Measurements from ENCODE around the gene PRM1. TPM values are rescaled to one million over a fixed set of nuclear protein-coding genes. Genes with fewer than 3 reads are reported as not detected.

The PRM1 gene
- total and polyA plus RNA-seq, 2 of the 13 experiments (the other 11 are each of a cell fraction or from before 2014, with no cell fraction given) = not detected

GRCh38 chr16:11296706-11297491 lies 15.8 kb upstream of the PRM1 start (continued):
- TF ChIP-seq ZNF598 (CRISPR knock-in tag; IDR thresholded peaks at IDR 0.05; ENCODE audit: borderline replicate concordance) (no peak), PRDM10 (CRISPR knock-in tag; IDR thresholded peaks at IDR 0.05; ENCODE audit: low read depth) (no peak), SRSF4 (IDR thresholded peaks at IDR 0.05; ENCODE audit: low read depth, low read length, poor library complexity, severe bottlenecking) (no peak), AGO1 (IDR thresholded peaks at IDR 0.05; ENCODE audit: low read depth, low read length, poor library complexity, severe bottlenecking) (no peak), YY1 (IDR thresholded peaks at IDR 0.05; ENCODE audit: insufficient read depth, insufficient replicate concordance, low read depth, low read length) (no peak), ZNF761 (CRISPR knock-in tag; conservative IDR thresholded peaks at IDR 0.05) (0 out of 2 replicates have a peak, but pooled peaks have one; percentile 15), ZNF3 (CRISPR knock-in tag; IDR thresholded peaks at IDR 0.05) (no peak), ZNF260 (CRISPR knock-in tag; IDR thresholded peaks at IDR 0.05; ENCODE audit: borderline replicate concordance, low read depth) (no peak), ZNF460 (CRISPR knock-in tag; IDR thresholded peaks at IDR 0.05; ENCODE audit: borderline replicate concordance) (no peak), DZIP1 (CRISPR knock-in tag; IDR thresholded peaks at IDR 0.05) (no peak), ZNF616 (CRISPR knock-in tag; IDR thresholded peaks at IDR 0.05; ENCODE audit: low read depth) (no peak), RNF2 (conservative IDR thresholded peaks at IDR 0.05; ENCODE audit: low read depth) (peak; percentile 28; the same call in 1 of the 2 replicates), SNRNP70 (IDR thresholded peaks at IDR 0.05; ENCODE audit: low read depth, low read length) (no peak), NR2C2 (CRISPR knock-in tag; IDR thresholded peaks at IDR 0.05; ENCODE audit: borderline replicate concordance) (peak; percentile 56; the same call in 1 of the 2 replicates)
- TF ChIP-seq, protein P1, sequence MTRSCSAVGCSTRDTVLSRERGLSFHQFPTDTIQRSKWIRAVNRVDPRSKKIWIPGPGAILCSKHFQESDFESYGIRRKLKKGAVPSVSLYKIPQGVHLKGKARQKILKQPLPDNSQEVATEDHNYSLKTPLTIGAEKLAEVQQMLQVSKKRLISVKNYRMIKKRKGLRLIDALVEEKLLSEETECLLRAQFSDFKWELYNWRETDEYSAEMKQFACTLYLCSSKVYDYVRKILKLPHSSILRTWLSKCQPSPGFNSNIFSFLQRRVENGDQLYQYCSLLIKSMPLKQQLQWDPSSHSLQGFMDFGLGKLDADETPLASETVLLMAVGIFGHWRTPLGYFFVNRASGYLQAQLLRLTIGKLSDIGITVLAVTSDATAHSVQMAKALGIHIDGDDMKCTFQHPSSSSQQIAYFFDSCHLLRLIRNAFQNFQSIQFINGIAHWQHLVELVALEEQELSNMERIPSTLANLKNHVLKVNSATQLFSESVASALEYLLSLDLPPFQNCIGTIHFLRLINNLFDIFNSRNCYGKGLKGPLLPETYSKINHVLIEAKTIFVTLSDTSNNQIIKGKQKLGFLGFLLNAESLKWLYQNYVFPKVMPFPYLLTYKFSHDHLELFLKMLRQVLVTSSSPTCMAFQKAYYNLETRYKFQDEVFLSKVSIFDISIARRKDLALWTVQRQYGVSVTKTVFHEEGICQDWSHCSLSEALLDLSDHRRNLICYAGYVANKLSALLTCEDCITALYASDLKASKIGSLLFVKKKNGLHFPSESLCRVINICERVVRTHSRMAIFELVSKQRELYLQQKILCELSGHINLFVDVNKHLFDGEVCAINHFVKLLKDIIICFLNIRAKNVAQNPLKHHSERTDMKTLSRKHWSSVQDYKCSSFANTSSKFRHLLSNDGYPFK (CRISPR knock-in tag; IDR thresholded peaks at IDR 0.05; ENCODE audit: borderline replicate concordance) = no peak
- TF ChIP-seq, protein P2, sequence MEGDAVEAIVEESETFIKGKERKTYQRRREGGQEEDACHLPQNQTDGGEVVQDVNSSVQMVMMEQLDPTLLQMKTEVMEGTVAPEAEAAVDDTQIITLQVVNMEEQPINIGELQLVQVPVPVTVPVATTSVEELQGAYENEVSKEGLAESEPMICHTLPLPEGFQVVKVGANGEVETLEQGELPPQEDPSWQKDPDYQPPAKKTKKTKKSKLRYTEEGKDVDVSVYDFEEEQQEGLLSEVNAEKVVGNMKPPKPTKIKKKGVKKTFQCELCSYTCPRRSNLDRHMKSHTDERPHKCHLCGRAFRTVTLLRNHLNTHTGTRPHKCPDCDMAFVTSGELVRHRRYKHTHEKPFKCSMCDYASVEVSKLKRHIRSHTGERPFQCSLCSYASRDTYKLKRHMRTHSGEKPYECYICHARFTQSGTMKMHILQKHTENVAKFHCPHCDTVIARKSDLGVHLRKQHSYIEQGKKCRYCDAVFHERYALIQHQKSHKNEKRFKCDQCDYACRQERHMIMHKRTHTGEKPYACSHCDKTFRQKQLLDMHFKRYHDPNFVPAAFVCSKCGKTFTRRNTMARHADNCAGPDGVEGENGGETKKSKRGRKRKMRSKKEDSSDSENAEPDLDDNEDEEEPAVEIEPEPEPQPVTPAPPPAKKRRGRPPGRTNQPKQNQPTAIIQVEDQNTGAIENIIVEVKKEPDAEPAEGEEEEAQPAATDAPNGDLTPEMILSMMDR (CRISPR knock-in tag; IDR thresholded peaks at IDR 0.05) = 0 out of 2 replicates have a peak, but pooled peaks have one; percentile 4
